Panc1 (cell line): ENCODE data around the gene RSPO3. TPM values are rescaled to one million over a fixed set of nuclear protein-coding genes. Genes with fewer than 3 reads are reported as not detected.

Experiments used
- ATAC-seq: fragments of 200-7000 bp; cut with Tn5 transposase; 2 replicates; pipeline ENCODE4 v1.9.1; 2020; ENCODE audit warnings: mild to moderate bottlenecking, moderate library complexity
- BruUV-seq: library from RNA; stranded (reverse); fragments of 400-500 nt; replicated peaks from 2 replicates; lab custom pipeline; 2021; lab: Mats Ljungman, UMichigan
- CTCF ChIA-PET: fragments of 300-600 bp; sonication (Branson Sonifier 250); formaldehyde crosslinking; loops from one replicate; lab custom pipeline; 2022; ENCODE audit warnings: antibody characterized with exemption; lab: Charles Lee
- POLR2A ChIA-PET: fragments of 300-600 bp; sonication (Branson Sonifier 250); formaldehyde crosslinking; loops from one replicate; lab custom pipeline; 2022; ENCODE audit warnings: antibody characterized with exemption; lab: Charles Lee
- DNase-seq: peaks from one replicate; pipeline ENCODE4 v3.0.0-alpha.2; 2010; ENCODE audit warnings: low read depth, low spot score
- H3K27ac ChIP-seq: 2 replicates; pipeline ENCODE4 v1.5.1; 2011; ENCODE audit warnings: mild to moderate bottlenecking, low read length, inconsistent platforms
- H3K27me3 ChIP-seq: fragments of 200-500 bp; sonication (Bioruptor generic); 2 replicates; pipeline ENCODE4 v1.6.0; 2014; ENCODE audit warnings: low read length, inconsistent platforms; ENCODE audit not compliant: control insufficient read depth, insufficient read depth
- H3K36me3 ChIP-seq: fragments of 200-500 bp; sonication (Bioruptor generic); 2 replicates; pipeline ENCODE4 v1.5.1; 2014; ENCODE audit warnings: inconsistent platforms, mild to moderate bottlenecking, low read length, moderate library complexity; ENCODE audit not compliant: control insufficient read depth, insufficient read depth
- H3K4me1 ChIP-seq: 2 replicates; pipeline ENCODE4 v1.5.1; 2011; ENCODE audit warnings: inconsistent platforms, mild to moderate bottlenecking, low read length, moderate library complexity; ENCODE audit not compliant: control insufficient read depth, insufficient read depth
- H3K4me3 ChIP-seq, 2 experiments: 2 replicates each; pipeline ENCODE4 v1.5.1; 2011 to 2012; ENCODE audit warnings: low read depth in 2 of 2, low read length in 2 of 2, mild to moderate bottlenecking in 2 of 2, inconsistent platforms in 1 of 2, moderate library complexity in 1 of 2
- H3K9me3 ChIP-seq: fragments of 200-500 bp; sonication (Bioruptor generic); 2 replicates; pipeline ENCODE4 v1.5.1; 2014; ENCODE audit warnings: low read depth, mild to moderate bottlenecking, inconsistent platforms, low read length, moderate library complexity; ENCODE audit not compliant: control insufficient read depth, insufficient read depth
- CTCF ChIP-seq: fragments of 450-650 bp; IDR thresholded peaks from 2 replicates; pipeline ENCODE4 v1.5.1; 2017; ENCODE audit warnings: mild to moderate bottlenecking
- POLR2AphosphoS5 ChIP-seq: IDR thresholded peaks from 2 replicates; pipeline ENCODE4 v1.6.1; 2012; ENCODE audit warnings: mild to moderate bottlenecking, low read depth, low read length, moderate library complexity
- REST ChIP-seq, 2 experiments: IDR thresholded peaks; 2 replicates each; pipeline ENCODE4 v1.6.1; 2011 to 2012; ENCODE audit warnings: low read depth in 2 of 2, control low read depth in 1 of 2, low read length in 1 of 2, mild to moderate bottlenecking in 1 of 2, moderate library complexity in 1 of 2; ENCODE audit not compliant: insufficient read depth in 1 of 2
- SIN3A ChIP-seq: IDR thresholded peaks from 2 replicates; pipeline ENCODE4 v1.6.1; 2012; ENCODE audit warnings: low read depth, mild to moderate bottlenecking, low read length, moderate library complexity, borderline replicate concordance; ENCODE audit not compliant: insufficient read depth
- TCF7L2 ChIP-seq: IDR thresholded peaks from 2 replicates; pipeline ENCODE4 v1.6.1; 2011; ENCODE audit warnings: mild to moderate bottlenecking, low read depth, low read length, inconsistent platforms
- in situ Hi-C: cut with HindIII; loops from 2 replicates; pipeline ENCODE4 v1.10.0; 2016; ENCODE audit warnings: low sequenced_read_pairs, low pct_unique_long_range_greater_than_20kb
- intact Hi-C: fragments of 100-400 bp; cut with micrococcal nuclease; formaldehyde crosslinking; loops from one replicate; pipeline ENCODE4 v1.10.0; 2022; ENCODE audit not compliant: unreplicated experiment
- total RNA-seq: library from RNA; stranded (reverse); gene quantifications from one replicate; pipeline ENCODE4 v1.2.1, GENCODE V29; 2021; ENCODE audit not compliant: unreplicated experiment

The RSPO3 gene
- total RNA-seq, 1 experiment from 2014 or later: not detected

- ChIA-PET CTCF (no interaction called here), POLR2A (no interaction called here)
- DNase-seq: no peak
- ATAC-seq: no peak
- TF ChIP-seq CTCF (no peak), REST (IDR thresholded peaks at IDR 0.05; ENCODE audit: insufficient read depth in 1 of 2, low read depth in 2 of 2, low read length in 1 of 2) (no peak), SIN3A (no peak), TCF7L2 (no peak), POLR2AphosphoS5 (no peak)
- no peaks in the 10 kb centered on the region for H3K27me3 ChIP-seq
- no peaks in the 10 kb centered on the region for H3K36me3 ChIP-seq
- no peaks in the 10 kb centered on the region for H3K9me3 ChIP-seq
- no TSS peak for BruUV-seq
- intact Hi-C loops: no loop called here
- H3K4me1 ChIP-seq: no peaks in the 10 kb centered on the region
- no peak overlapping the region for H3K27ac ChIP-seq
- H3K4me3 ChIP-seq: no peak overlapping the region
- in situ Hi-C loops: no loop called here
These were observed 28.4 kb upstream of the RSPO3 start for GRCh38 chr6:127090051-127090450.

GRCh38 chr6:127092466-127092865 lies 26.0 kb upstream of the RSPO3 start:
- H3K36me3 ChIP-seq: no peaks in the 10 kb centered on the region
- no TSS peak for BruUV-seq
- CTCF ChIA-PET: no interaction called here
- no peak for TF ChIP-seq SIN3A
- TF ChIP-seq TCF7L2: no peak
- TF ChIP-seq POLR2AphosphoS5: no peak
- no peak for TF ChIP-seq REST (IDR thresholded peaks at IDR 0.05; ENCODE audit: insufficient read depth in 1 of 2, low read depth in 2 of 2, low read length in 1 of 2)
- no peak for TF ChIP-seq CTCF
- intact Hi-C loops (no loop called here), in situ Hi-C loops (no loop called here)
- H3K27ac ChIP-seq: no peak overlapping the region
- ATAC-seq (no peak), DNase-seq (no peak)
- no peaks in the 10 kb centered on the region for H3K4me1 ChIP-seq
- H3K4me3 ChIP-seq: no peak overlapping the region
- no peaks in the 10 kb centered on the region for H3K27me3 ChIP-seq
- POLR2A ChIA-PET: no interaction called here
- no peaks in the 10 kb centered on the region for H3K9me3 ChIP-seq
